HL-60/S4 treated with phorbol 12-myristate 13-acetate at 8.2 ng/mL for 4 days and 3 days (cell line): Measurements from ENCODE around the gene WDR37.

Experiments
- in situ Hi-C: fragments of 300-500 bp; cut with MboI; formaldehyde crosslinking; loops from 2 replicates; pipeline ENCODE4 v1.15.0; 2022; ENCODE audit warnings: low sequenced_read_pairs

WDR37 gene

DNA sequence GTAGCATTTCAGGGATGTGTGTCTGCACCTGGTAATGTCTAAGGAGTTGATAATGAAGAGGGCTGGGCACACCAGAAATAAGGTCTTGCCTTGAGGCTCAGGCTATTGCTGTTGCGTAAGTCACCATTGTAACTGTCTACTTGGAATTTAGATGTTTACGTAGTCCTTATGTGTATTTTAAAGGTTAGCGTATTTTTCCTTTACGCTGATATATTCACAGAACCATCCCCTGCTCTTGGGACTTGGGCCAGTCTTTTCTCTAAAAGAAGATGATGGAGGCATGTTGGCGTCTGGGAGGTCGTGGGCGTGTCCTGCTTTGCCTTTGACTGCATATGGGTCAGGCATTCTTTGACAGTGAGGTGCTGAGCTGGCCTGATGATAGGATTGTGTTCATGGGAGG is 14.7 kb downstream of the WDR37 start:
- in situ Hi-C loops = no loop called here

DNA sequence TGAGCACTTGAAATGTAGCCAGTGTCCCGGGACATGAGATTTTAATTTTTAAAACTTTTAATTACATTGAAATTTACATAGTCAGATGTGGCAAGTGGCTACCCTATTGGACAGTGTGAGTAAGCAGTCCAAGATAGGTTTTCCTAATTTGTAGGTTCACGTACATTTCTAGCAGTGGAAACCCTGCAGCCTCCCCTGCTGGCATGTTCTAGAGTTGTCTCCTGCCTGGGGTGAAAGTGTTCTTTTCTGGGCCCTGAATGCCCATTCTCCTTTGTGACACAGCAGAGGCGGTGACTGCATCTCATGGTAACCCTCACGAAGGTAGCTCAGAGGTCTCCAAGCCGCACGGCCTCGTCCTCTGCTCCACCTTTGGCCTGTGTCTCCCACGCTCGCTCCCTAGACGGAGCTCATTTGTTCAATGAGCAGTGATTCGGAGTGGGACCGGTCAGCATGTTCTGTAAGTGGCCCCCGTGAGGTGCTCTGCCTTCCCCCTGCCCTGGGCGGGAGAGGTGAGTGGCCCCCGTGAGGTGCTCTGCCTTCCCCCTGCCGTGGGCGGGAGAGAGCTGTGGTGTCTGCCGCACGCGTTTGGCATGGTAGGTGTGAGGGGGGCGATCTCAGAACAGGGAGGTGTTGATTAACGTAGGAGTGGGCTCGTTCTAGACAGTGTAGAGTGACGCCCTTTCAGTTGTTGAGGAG is 18.0 kb downstream of the WDR37 start:
- in situ Hi-C loops = no loop called here

DNA sequence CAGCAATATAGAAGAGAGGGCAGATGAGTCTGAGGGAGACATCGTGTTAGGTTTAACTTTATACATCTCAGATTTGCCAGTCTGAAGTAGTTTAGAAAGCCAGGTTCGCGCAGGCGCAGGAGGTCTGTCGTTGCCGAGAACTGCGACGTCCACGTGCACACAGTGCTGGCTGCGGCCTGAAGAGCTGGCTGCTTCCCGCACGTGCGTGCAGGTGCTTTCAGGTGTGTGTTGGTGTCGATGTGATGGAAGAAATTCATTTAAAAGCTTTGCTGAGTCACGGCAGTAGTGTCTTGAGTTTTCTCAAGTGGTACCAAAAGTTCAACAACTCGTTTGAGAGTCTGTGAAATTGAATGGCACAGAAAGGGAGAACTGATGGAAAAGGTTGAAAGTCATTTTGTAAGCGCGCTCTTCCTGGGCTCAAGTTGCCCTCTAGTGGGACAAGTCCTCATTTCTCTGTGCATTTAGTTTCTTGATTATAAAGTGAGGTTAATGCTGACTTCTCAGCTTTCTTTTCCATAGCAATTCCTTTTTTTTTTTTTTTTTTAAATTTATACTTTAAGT is 18.6 kb downstream of the WDR37 start:
- in situ Hi-C loops = no loop called here

DNA sequence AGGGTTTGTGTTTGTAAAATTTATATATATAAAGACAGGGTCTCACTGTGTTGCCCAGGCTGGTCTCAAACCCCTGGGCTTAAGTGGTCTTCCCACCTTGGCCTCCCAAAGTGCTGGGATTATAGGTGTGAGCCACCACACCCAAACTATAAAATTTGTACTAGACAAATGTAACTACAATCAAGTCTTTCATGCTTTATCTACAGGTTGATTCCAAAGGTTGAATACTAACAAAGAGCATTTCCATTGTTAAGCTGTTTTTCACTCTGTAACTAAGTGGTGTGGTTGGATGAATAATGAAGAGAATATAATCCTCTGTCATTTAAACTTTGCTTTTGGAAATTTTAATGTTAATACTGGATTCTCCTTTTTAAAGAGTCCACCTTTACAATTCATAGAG is 22.5 kb downstream of the WDR37 start:
- in situ Hi-C loops = no loop called here

DNA sequence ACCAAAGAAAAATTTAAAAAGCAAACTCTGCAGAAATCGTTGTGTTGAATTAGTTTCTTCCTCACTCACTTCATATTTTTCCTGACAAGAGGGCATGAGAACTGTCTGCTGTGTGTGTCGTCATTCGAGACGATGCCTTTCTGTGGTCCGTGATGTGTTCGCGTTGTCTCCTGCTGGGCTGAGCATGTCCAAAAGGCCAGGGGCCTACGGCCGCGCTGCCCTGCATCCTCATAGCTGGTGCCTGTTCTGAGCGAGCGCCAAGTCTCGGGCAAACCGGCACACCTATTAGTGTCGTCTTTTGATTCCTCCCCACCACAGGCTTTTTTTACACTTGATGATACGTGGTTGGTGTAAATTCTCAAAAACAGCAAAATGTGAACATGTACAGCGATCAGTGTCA is 27.4 kb downstream of the WDR37 start:
- in situ Hi-C loops = no loop called here

DNA sequence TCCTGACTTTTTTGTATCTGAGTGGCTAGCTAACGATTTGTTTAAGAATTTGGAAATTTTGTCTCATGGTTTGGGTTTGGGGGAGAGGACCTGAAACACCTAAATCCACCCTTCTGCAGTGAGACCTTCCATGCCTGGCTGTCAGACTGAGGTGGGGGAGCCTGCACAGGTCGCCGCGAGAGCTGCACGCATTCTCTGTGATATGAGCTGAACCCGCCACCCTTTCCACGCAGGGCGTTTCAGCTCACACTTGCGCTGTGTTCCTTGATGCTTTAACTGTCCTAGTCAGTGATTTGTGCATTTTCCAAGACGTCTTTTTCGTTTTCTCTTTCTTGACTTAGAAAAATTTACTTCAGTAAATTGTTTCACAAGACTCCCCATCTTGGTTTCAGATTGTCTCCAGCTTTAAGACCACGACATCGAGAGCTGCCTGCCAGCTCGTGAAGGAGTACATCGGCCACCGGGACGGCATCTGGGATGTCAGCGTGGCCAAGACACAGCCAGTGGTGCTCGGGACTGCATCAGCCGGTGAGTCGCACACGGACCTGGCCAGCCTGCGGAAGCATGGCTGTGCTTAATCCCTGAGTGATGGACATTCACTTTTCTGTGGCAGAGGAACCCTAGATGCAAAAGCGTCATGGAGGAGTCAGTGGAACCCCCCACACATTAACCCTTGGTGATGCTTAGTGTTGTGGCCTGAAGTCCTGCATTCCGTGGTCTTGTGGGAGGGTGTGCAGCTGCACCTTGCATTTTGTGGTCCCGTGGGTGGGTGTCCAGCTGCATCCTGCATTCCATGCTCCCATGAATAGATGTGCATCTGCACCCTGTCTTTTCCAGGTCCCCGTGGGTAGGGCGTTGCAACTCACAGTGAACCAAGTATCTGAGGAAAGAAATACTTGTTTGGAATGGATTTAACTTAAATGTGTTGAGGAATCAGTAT is 28.1 kb downstream of the WDR37 start:
- in situ Hi-C loops = no loop called here

DNA sequence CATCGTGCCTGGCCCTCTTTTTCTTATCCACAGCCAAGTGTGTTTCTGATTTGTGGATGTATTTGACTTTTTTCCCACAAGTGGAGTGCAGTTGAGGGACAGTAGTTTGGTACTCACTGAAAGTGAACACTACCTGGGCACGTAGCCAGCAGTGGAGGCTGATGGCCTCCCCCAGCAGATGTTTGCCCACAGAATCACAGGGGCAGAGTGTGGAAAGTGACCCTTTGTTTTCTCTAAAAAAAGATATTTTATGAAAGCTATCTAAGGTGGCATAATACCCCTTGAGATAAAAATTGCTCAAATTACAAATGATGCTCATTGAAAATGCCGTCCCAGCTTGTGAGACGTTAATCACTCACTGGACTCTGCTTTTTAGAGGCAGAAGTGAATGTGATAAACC is 29.1 kb downstream of the WDR37 start:
- in situ Hi-C loops = no loop called here

DNA sequence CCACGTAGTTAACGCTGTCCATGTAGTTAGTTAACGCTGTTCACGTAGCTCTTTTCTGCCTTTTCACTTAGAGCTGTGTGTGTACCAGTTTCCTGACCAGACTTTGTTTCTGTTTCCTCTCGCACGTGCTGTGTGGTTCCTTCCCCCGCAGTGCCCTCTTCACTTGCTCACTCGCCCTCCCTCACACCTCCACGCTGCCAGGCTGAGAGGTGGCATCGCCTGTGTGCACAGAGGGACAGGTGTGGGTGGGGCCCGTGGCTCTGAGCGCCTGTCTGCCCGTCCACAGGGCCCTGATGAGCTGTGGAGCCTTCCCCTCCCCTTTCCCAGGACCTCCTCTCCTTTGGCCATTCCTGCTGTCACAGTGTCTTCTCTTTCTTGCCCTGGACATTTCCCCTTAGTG is 30.6 kb downstream of the WDR37 start:
- in situ Hi-C loops = no loop called here

DNA sequence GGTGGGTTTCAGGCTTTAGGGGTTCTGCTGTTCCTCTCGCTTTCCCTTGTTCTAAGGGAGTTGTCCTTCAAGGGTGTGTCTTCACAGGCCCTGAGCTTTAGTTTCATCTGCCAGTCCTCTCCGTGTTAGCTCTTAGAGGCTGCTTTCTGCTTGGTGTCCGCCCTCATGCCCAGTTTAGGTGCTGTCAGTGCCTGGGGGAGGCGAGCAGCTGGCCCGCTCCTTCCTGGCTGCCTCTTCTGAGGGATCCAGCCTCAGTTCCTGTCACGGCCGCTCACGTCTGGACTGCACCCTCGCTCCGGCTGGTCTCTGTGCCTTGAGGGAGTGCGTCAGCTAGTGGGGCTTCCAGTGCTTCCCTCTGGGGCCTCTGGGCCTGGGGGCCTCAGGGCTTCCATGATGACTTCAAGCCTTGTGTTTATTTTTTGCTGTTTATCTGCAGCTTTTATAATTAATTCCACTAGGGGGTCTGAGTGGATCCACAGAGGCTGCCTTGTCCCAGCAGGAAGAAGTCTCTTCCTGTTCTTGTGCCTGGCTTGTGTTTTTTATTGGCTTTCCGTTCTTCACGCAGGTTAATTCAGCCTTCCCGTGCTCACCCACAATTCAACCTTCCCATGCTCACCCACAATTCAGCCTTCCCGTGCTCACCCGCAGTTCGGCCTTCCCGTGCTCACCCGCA is 33.0 kb downstream of the WDR37 start:
- in situ Hi-C loops = no loop called here

DNA sequence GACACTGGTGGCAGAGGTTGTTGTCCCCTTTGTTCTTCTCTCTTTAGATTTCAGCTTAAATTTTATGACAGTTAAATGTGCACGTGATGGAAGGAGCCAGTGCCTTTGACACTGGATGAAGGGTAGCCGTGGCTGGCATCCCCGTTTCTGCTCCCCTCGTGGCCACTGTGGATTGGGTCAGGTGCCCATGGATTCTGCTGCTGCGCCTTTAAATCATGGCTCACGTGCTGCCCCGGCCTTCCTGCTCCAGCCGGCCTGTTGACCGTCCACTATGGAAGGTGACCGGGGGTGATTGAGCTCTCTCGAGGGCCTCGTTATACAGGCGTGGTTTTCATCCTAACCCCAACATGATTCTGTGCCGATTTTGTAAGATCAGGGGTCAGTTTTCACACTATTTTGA is 34.5 kb downstream of the WDR37 start:
- in situ Hi-C loops = no loop called here

DNA sequence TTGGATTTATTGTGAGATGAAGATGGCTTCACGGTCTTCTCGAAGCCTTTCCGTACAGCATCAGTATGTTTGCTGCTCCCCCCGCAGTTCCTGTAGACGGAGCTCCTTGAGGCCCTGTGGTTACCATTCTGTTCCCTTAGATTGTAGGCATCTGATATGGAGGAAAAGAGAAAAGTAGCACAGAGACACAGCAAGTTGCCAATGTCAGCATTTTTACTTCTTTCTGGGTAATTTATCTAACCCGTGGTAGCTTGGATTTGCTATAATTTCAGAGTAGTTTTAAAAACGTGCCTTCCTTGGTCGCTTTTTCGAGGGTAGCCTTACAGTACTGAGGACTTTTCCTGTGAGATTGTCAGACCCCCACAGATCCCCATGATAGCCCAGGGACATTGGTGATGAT is 37.5 kb downstream of the WDR37 start:
- in situ Hi-C loops = no loop called here

DNA sequence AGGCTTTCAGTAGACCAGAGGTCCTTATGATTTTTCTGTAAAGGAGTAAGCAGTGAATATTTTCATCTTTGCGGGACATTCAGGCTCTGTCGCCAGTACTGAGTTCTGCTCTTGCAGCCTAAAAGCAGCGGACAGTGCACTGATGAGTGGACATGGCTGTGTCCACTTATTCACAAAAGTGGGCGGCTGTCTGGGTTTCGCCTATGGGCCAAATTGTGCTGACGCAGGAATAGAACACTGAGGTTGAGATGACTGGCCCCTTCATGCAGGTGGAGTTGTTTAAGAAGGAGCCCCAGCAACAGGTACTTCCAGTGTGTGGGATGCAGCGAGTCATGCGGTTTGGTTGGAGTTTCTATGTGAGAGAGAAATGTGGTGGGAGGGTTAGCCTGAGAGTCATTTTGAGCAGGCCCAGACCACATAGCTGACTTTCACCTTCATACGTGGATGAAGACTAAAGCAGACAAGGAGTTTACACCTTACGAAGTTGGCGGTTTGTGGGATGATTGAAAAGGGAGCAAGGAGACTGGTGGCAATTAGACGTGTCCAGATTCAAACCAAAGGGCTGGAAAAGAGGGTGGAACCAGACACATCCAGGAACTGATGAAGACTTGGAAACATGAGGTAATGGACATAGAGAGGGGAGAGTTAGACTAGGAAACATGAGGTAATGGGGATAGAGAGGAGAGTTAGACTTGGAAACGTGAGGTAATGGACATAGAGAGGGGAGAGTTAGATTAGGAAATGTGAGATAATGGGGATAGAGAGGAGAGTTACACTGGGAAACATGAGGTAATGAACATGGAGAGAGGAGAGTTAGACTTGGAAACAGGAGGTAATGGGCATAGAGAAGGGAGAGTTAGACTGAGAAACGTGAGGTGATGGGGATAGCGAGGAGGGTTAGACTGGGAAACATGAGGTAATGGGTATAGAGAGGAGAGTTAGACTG is 38.2 kb downstream of the WDR37 start:
- in situ Hi-C loops = no loop called here

DNA sequence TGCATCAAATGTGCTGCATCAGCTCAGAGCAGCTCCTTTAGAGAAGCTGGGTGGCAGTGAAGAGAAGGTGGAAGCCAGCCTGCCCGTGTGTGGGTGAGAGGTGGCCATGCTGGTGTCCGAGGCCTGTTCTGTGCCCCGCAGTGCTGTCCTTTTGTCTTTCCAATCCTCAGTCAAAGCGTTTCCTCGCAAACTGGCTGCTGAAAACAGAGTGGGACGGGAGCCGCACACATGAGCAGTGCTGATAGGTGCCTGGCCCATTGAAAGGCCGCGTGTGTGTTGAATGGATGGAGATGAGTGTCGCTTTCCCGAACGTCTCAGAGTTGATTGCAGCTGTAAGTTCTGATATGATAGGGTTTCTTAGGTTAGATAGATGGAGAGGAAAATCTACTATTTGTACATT is 39.3 kb downstream of the WDR37 start:
- in situ Hi-C loops = no loop called here

DNA sequence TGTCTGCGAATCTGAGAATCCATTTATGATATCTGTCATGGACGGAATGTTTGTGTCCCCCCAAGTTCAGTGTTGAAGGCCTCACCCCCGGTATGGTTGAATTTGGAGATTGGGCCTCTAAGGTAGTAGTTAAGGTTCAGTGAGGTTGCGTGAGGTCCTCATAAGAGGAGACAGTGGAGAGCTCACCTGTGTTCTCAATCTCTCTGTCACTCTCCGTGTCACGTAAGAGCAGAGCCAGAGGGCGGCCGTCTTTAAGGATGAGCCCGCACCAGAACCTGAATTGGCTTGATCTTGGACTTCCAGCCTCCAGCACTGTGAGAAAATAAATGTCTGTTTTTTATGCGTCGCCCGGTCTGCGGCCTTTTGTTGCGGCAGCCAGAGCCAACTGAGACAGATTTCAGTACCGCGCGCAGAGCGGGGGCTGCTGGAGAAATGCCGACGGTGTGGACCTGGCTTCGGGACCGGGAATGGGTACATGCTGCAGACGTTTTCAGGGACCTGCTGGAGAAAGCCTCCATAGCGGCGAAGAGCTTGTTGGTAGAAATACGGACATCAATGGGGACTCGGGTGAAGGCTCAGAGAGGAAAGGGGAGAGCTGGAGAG is 40.2 kb downstream of the WDR37 start:
- in situ Hi-C loops = no loop called here

DNA sequence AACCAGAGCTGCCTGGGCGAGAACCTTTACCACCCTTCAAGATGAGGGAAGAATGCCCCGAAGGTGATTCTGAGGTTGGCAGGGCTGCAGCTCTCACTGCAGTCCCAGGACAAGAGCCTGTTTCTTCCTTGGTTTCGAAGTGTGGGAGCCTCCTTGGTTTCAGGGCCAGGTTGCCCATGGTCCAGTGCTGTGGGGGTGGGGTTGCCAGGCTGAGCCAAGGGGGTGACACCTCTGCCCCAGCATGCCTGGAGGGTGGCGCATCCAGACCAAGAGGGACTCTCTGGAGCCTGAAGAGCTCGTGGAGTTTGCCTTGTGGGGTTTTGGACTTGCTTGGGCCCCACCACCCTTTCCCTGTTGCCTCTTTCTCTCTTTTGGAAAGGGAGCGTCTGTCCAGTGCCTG is 41.3 kb downstream of the WDR37 start:
- in situ Hi-C loops = no loop called here

DNA sequence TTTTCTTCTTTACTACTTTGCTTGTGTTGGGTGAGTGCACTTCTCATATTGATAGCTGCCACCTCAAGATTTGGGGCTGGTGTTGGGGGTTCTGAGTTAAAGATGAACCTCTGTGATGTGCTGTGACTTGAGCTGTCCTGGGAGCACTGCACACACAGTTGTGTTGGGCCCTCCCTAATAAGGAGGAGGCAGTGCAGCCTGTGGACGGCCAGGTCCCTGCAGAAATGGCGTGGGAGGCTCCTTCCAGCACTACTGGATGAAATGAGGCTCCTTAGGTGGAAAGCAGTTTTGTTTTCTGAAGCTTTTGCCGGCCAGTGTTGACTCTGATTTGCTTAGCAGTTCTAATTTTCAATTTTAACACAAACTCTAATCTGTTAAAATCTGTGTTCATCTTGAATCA is 44.0 kb downstream of the WDR37 start:
- in situ Hi-C loops = no loop called here

DNA sequence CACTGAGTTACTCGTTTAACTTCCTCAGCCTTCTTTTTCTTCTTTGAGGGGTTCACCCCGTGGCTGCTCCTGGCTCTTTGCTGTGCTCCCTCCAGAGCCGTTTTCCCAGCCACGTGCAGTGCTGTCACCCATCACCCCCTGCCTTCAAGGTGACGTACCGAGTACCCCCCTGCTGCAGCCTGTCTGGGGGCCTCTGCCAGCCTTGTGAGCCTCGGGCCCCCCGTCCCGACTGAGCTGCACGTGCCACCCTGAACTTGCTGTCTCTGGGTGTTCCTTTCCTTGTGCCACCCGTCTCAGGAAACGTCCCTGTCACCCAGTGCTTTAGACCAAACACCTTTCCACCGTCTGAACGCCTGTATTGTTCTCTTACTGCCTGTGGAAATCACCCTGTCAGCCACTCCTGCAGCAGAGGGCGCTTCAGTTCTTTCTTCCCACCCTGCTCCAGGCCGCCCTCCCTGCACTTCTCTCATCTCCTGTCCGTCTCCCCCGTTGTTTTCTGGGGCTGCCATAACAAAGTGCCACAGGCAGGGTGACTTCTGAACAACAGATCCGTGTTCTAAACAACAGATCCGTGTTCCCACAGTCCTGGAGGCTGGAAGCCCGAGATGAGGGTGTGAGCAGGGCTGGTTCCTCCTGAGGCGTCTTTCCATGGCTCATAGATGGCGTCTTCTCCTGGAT is 44.6 kb downstream of the WDR37 start:
- in situ Hi-C loops = no loop called here

DNA sequence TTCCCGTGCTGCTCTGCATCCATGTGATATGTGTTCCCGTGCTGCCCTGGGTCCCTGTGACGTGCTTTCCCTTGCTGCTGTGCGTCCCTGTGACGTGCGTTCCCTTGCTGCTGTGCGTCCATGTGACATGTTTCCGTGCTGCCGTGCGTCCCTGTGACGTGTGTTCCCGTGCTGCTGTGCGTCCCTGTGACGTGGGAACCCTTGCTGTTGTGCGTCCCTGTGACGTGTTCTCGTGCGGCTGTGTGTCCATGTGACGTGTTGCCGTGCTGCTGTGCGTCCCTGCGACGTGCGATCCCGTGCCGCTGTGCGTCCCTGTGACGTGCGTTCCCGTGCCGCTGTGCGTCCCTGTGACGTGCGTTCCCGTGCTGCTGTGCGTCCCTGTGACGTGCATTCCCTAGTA is 45.8 kb downstream of the WDR37 start:
- in situ Hi-C loops = no loop called here

DNA sequence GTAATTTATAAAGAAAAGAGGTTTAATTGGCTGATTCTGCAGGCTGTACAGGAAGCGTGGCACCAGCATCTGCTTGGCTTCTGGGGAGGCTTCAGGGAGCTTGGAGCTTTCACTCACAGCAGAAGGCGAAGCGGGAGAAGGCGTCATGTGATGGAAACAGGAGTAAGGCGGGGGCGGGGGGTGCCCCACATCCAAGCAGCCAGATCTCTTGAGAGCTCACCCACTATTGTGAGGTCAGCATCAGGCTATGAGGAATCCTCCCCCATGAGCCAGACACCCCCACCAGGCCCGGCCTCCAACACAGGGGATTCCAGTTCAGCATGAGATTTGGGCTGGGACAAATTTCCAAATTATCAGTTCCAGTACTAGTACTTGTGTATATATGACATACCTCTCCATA is 46.2 kb downstream of the WDR37 start:
- in situ Hi-C loops = no loop called here
